ENCODE data around the gene CCDC8. TPM values are rescaled to one million over a fixed set of nuclear protein-coding genes. Genes with fewer than 3 reads are reported as not detected.
"Not testable (repeated sequence)": the region's sequence is repeated elsewhere in the genome, so short reads cannot be mapped to it uniquely, and the experiment has no call there.

CCDC8 gene, protein sequence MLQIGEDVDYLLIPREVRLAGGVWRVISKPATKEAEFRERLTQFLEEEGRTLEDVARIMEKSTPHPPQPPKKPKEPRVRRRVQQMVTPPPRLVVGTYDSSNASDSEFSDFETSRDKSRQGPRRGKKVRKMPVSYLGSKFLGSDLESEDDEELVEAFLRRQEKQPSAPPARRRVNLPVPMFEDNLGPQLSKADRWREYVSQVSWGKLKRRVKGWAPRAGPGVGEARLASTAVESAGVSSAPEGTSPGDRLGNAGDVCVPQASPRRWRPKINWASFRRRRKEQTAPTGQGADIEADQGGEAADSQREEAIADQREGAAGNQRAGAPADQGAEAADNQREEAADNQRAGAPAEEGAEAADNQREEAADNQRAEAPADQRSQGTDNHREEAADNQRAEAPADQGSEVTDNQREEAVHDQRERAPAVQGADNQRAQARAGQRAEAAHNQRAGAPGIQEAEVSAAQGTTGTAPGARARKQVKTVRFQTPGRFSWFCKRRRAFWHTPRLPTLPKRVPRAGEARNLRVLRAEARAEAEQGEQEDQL
- 74.2 and 93.6 TPM in 2 replicates for total RNA-seq (2014; rRNA removed; shearing (Covaris generic))

DNA sequence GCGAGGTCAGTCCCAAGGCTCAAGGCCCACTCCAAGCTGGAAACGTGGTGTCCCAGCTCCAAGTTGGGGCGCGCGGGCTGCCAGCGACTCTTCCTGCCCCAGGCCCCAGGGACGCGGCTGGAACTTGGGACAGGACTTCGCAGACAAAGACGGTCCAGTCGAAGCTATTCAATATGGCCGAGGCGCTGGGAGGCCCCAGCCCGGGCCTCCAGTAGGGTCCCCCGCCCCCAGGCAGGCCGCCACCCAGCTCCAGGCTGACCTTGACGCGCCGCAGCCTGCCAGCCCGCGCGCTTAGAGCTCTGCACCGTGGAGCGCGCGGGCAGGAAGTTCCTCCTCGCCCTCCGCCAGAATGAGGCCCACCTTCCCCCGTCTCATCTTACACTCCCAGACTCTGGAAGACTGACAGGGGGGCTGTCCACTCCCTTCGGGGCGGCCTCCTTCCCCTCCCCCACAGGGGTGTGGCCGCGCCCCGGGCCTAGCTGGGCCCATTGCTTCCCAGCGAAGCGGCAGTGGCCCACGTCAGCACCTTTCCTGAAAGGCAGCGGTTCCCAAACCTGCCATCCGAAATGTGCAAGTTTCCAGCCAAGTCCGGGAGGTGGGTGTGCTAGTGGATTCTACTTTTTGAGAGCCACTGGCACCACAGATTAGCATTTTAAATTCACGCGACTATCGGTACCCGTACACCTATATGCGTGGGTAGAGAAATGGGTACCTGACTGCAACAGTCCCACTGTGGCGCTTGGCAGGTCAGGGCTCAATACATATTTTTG is at the start of gene CCDC8:
CCDC8 (minus strand) TSS at position 303 of the 770 bp plus-strand sequence. CDS start 754 bp downstream, outside the sequence.
- DNase-seq (ENCODE audit: low spot score): peak; percentile 69
- in situ Hi-C loops (cut with HindIII; ENCODE audit: low sequenced_read_pairs): no loop called here

DNA sequence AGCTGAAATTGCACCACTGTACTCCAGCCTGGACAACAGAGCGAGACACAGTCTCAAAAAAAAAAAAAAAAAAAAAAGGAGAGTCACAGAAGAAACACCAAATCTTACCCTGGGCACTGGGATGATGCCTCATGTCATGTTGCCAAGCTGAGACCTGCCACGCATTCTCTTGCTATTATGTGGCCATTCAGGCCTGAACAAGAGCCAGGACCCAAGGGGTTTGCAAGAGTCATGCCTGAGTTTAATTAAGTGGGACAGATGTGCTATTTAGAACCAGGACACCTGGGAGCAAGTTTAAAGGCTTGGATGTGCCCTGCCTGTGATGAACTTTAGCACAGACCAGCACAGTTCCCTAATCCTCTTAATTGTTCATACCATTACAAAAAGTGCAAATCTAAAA is 48.2 kb upstream of the CCDC8 start:
- in situ Hi-C loops (cut with HindIII; ENCODE audit: low sequenced_read_pairs): no loop called here
- no peak for DNase-seq (ENCODE audit: low spot score)

DNA sequence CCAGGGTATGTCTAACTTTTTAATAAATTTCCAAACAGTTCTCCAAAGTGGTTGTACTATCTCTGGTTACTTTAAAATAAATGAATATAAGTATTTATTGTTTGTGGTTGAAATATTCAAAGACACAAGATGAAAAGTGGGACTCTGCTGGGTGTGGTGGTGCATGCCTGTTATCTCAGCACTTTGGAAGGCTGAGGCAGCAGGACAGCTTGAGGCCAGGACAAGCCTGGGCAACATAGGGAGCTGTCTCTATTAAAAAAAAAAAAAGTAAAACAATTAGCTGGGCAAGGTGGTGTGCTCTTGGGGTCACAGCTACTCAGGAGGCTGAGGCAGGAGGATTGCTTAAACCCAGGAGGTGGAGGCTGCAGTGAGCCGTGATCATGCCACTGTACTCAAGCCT is 47.6 kb upstream of the CCDC8 start:
- in situ Hi-C loops (cut with HindIII; ENCODE audit: low sequenced_read_pairs): no loop called here
- no peak for DNase-seq (ENCODE audit: low spot score)

DNA sequence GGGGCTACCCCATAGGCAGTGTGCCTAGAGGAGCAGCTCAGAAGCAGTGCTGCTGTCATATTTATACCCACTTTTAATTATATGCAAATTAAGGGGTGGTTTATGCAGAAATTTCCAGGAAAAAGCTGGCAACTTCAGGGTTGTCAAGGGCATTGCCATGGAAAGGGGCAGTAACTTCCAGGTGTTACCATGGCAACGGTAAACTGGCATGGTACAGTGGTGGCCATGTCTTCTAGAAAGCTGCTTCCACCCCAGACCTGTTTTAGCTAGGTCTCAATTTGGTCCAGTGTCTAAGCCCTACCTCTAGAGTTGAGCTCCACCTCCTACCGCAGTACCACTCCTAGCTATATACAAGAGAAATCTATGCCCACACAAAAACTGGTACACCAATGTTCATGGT is 46.7 kb upstream of the CCDC8 start:
- DNase-seq (ENCODE audit: low spot score): no peak
- in situ Hi-C loops (cut with HindIII; ENCODE audit: low sequenced_read_pairs): no loop called here

DNA sequence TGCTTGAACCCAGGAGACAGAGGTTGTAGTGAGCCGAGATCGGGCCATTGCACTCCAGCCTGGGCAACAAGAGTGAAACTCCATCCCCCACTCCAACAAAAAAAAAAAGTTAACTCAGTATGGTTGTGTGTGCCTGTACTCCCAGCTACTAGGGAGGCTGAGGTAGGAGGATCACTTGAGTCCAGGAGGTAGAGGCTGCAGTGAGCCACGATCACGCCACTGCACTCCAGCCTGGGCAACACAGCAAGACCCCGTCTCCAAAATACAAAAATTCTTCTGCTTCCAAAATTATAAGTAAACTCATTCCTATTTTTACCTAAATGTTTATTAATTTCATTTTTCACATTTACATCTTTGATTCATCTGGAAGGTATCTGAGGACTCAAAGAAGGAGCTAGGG is 43.6 kb upstream of the CCDC8 start:
- in situ Hi-C loops (cut with HindIII; ENCODE audit: low sequenced_read_pairs): no loop called here
- no peak for DNase-seq (ENCODE audit: low spot score)

DNA sequence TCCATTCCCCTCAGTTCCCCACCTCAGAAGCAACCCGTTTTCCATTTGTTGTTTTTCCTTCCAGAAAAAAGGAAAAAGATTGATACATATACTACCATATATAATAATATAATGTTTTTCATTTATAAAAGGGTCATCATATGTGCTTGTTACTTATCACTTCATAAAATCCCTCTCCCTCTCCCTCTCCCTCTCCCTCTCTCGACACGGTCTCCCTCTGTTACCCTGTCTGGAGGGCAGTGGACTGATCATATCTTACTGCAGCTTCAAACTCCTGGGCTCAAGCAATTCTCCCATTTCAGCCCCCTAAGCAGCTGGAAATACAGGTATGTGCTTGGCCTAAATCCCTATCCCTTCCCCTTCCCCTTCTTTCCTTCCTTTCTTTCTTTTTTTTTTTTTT is 40.9 kb upstream of the CCDC8 start:
- in situ Hi-C loops (cut with HindIII; ENCODE audit: low sequenced_read_pairs): no loop called here
- no peak for DNase-seq (ENCODE audit: low spot score)

DNA sequence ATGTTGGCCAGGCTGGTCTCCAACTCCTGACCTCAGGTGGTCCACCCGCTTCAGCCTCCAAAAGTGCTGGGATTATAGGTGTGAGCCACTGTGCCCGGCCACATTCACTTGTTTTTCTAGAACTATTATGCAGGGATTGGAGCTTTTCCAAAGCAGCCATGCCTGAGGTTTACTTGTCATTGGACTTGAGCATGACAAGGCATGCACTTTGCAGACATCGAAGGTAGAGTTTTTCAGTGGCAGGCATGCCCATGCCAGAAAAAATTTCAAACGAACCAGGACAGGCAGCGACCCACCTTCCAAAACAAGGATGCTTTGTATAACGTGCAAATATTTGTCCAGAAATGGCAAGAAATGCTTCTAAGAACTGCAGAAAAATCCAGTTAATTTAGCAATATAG is 40.3 kb upstream of the CCDC8 start:
- no peak for DNase-seq (ENCODE audit: low spot score)
- in situ Hi-C loops (cut with HindIII; ENCODE audit: low sequenced_read_pairs): no loop called here

DNA sequence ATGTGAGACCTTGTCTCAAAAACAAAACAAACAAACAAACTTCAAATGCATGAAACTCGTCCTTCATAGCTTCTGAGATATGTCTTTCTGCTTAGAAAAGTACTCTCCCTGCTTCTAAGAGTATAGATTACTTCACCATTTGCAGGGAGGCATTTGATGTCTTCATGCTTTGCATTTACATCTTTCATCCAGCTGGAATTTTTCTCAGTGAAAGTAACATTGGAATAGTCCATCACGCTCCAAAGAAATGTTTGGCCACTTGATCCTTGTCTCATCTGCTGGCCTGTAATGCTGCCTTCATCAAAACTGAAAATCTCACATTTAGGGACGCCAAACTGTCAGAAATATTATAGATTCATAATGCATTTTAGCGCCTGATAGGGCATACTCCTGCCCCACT is 38.8 kb upstream of the CCDC8 start:
- in situ Hi-C loops (cut with HindIII; ENCODE audit: low sequenced_read_pairs): no loop called here
- no peak for DNase-seq (ENCODE audit: low spot score)

DNA sequence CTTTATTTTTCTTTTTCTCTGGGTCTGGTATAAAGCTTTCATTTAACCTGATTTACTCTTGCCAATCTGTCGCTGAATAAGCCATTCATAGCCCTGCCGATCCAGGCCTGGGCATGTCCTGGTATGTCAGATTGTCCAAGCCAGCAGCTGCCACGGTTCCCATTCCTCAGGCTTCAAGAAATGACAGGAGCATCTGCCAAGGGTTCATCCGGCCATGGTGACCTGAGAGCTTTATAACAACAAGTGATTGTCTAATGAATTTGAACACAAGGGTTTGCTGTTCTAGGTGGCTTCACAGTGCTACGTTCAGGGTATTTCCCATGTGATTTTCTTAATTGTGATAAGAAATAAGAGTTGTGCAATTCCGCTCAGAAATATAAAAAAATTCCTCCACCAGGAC is 38.0 kb upstream of the CCDC8 start:
- DNase-seq (ENCODE audit: low spot score): no peak
- in situ Hi-C loops (cut with HindIII; ENCODE audit: low sequenced_read_pairs): no loop called here

DNA sequence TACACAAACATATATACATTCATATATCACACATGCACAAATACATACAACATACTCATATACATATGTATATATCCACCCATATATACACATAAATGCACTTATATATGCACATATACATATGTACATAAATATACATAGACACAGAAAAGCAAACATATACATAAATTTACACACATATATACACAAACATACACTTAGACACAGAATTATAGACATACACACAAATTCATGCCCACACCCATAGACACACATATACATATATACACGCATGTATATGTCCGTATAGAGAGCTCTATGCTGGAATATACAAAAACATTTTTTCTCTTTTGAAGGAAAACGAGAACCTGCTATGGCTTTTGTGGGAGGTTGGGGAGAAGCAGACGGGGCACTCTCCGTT is 37.4 kb upstream of the CCDC8 start:
- in situ Hi-C loops (cut with HindIII; ENCODE audit: low sequenced_read_pairs): no loop called here
- no peak for DNase-seq (ENCODE audit: low spot score)

DNA sequence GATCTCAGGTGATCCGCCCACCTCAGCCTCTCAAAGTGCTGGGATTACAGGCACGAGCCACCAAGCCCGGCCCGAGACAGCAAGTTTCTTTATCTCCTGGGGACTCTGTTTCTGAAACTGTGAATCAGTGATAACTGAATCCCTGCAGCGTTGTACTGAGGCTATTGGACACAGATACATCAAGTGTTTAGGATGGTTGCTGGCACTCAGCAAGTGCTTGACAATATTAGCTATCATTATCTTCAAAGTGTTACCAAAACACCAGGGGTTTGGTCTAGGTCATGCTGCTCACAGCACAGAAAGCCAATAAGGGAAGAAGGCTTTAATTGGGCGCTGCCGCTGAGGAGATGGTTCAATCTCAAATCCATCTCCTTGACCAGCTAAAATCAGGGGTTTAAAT is 35.9 kb upstream of the CCDC8 start:
- in situ Hi-C loops (cut with HindIII; ENCODE audit: low sequenced_read_pairs): no loop called here
- no peak for DNase-seq (ENCODE audit: low spot score)

DNA sequence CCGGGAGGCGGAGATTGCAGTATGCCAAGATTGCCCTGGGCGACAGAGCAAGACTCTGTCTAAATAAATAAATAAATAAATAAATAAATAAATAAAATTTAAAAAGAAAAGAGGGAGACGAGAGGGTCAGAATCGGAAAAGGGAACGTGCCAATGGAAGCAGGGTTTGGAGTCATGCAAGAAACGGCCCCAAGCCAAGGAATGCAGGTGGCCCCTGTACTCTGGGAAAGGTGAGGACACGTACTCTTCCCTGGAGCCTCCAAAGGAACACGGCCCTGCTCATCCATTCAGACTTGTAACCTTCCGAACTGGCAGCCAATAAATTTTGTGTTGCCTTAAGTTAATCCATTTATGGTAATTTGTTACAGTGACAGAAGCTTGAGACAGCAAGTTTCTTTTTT is 35.2 kb upstream of the CCDC8 start:
- DNase-seq (ENCODE audit: low spot score): no peak
- in situ Hi-C loops (cut with HindIII; ENCODE audit: low sequenced_read_pairs): no loop called here

DNA sequence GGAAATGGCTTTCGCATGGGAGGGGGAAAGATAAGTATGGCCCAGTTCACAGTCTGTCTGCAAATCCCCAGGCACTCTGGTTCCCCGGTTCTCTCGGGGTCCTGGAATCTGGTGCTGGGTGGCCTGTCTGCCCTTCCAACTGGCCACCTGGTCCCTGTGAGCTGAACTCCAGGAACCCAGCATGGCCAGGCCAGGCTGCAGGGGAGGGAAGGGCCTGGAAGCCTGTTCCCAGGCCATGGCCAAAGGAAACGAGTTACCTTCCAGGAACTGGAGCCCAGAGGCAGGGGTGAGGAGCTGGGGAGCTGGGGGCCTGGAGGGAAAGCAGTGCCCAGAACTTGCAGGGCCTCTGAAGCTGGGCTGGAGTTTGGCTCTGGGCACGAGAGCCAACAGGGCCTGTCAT is 34.5 kb upstream of the CCDC8 start:
- in situ Hi-C loops (cut with HindIII; ENCODE audit: low sequenced_read_pairs): no loop called here
- no peak for DNase-seq (ENCODE audit: low spot score)

DNA sequence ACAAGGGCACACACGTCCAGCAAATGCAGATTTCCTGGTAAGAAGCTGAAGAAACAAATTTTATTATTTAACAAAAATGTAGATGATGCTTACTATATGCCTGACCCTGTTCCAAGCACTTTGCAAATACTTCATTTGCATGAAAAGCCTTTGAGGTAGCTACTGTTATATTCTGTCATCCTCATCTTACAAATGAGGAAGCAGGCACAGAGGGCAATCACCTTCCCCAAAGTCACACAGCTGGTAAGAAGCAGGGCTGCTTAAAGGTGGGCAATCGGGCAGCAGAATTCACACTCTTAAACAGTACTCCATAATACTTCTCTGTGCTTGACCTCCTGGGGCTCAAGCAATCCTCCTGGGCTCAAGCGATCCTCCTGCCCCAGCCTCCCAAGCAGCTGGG is 33.6 kb upstream of the CCDC8 start:
- no peak for DNase-seq (ENCODE audit: low spot score)
- in situ Hi-C loops (cut with HindIII; ENCODE audit: low sequenced_read_pairs): no loop called here

DNA sequence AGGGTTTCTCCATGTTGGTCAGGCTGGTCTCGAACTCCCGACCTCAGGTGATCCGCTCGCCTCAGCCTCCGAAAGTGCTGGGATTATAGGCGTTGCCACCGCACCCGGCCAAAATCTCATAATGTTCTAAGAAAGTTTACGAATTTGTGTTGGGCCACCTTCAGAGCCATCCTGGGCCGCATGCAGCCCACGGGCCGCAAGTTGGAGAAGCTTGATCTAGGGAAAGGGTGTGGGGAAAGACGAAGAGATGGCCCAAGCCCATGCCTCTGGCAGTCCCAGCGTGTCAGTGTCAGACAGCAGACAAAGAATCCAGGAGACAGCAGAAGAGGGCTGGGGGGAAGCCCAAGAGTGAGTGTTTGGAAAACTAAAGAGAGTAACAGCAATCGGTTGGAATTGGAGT is 32.7 kb upstream of the CCDC8 start:
- in situ Hi-C loops (cut with HindIII; ENCODE audit: low sequenced_read_pairs): no loop called here
- DNase-seq (ENCODE audit: low spot score): no peak

DNA sequence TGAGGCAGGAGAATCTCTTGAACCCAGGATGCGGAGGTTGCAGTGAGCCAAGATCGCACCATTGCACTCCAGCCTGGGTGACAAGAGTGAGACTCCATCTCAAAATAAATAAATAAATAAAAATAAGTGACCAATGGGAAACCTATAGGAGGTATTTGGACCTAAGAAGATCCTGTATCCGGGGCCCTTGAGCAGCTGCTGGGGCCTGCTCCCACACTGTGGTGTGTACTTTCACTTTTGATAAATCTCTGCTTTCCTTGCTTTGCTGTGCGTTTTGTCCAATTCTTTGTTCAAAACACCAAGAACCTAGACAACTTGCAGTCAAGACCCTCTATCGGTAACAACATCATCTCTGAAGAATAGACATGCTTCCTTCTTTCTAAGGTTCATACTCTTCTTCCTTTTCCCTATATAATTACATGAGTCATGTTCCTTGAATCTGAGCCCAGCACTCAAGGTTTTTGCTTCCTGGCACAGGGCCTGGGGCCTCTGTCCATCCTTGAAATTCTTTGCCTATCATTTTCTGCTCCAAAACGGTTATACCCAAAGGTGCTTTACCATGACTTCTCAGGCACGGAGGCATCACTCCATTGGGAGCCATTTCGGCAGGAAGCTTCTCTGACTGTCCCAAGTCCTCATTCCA is 29.6 kb upstream of the CCDC8 start:
- in situ Hi-C loops (cut with HindIII; ENCODE audit: low sequenced_read_pairs): no loop called here
- no peak for DNase-seq (ENCODE audit: low spot score)

DNA sequence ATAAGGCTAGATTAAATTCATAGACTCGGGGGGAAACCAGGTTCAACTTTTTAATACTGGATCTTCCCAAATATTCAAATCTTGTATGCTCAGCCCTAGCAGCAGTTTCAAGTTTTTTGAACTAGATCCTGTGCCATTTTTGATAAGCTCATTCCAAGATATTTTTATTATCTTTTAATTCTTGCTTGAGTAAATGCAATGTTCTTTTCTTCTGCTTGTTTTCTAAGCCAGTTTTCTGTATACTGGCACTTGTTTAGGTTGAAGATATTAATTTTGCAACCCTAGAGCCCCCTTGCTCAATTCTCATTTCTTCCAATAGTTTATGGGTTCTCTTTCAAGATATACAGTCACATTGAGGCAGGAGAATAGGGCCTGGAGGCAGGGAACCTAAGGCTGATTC is 28.5 kb upstream of the CCDC8 start:
- no peak for DNase-seq (ENCODE audit: low spot score)
- in situ Hi-C loops (cut with HindIII; ENCODE audit: low sequenced_read_pairs): no loop called here

DNA sequence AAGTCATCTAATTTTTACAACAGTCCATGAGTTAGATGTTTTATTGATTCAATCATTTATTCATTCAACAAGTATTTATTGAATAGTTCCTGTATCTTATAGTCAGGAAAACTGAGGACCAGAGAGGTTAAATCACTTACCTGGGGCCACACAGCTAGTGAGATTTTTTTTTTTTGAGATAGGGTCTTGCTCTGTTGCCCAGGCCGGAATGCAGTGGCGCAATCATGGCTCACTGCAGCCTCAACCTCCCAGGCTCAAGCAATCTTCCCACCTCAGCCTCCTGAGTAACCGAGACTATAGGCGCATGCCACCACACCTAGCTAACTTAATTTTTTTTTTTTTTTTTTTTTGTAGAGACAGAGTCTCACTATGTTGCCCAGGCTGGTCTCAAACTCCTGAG is 22.3 kb upstream of the CCDC8 start:
- DNase-seq (ENCODE audit: low spot score); in situ Hi-C loops (cut with HindIII; ENCODE audit: low sequenced_read_pairs): not testable (repeated sequence)

DNA sequence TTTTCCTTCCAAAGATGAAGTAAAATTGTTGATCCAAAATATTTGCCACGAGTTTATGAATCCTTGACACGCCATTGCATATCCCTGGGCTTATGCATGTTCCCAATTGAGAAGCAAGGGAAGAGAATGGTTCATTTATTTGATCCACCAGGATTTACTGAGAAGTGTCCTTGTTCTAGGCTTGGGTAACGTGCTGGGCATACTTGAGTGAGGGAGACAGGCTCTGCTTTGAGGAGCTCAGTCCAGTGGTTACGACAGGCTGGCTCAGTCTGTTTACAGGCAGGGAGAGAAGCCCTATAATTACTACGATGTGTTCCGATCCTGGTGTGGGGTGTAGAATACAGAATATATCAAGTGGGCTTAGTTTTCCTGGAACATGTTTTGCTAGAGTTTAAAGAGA is 21.6 kb upstream of the CCDC8 start:
- in situ Hi-C loops (cut with HindIII; ENCODE audit: low sequenced_read_pairs): no loop called here
- peak; percentile 13 for DNase-seq (ENCODE audit: low spot score)

DNA sequence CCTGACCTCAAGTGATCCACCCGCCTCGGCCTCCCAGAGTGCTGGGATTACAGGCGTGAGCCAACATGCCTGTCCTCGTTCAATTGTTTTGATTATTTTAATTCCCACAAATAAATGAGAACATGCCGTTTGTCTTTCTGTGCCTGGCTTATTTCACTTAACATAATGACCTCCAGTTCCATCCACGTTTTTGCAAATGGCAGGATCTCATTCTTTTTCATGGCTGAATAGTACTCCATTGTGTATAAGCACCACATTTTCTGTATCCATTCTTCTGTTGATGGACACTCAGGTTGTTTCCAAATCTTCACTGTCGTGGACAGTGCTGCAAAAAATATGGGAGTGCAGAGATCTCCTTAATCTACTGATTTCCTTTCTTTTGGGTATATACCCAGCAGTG is 20.1 kb upstream of the CCDC8 start:
- in situ Hi-C loops (cut with HindIII; ENCODE audit: low sequenced_read_pairs): not testable (repeated sequence)

More for the DNA sequence above, 20.1 kb upstream of the CCDC8 start:
- DNase-seq (ENCODE audit: low spot score): not testable (repeated sequence)

All from G401 (cell line).